ENCODE measurements around the gene MPV17L2. TPM values are rescaled to one million over a fixed set of nuclear protein-coding genes. Genes with fewer than 3 reads are reported as not detected.

Gene MPV17L2
- total and polyA plus RNA-seq, 2 experiments from 2014 or later: 38.7 to 81.3 TPM

DNA sequence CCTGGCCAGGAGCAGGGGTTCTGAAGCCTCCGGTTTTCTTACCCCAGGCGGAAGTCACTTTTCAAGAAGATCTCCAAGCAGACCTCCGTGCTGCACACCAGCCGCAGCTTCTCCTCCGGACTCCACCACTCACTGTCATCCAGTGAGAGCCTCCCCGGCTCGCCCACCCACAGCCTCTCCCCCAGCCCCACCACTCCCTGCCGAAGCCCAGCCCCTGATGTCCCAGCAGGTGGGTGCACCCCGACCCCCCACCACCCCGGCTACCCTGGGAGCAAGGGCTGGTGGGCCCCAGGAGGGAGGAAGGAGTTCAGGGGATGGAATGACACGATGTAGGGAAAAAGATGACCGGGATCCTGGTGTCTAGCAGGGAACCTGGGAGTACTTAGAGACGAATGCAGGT is 45.6 kb upstream of the MPV17L2 start (continued):
- TF ChIP-seq, protein P1, sequence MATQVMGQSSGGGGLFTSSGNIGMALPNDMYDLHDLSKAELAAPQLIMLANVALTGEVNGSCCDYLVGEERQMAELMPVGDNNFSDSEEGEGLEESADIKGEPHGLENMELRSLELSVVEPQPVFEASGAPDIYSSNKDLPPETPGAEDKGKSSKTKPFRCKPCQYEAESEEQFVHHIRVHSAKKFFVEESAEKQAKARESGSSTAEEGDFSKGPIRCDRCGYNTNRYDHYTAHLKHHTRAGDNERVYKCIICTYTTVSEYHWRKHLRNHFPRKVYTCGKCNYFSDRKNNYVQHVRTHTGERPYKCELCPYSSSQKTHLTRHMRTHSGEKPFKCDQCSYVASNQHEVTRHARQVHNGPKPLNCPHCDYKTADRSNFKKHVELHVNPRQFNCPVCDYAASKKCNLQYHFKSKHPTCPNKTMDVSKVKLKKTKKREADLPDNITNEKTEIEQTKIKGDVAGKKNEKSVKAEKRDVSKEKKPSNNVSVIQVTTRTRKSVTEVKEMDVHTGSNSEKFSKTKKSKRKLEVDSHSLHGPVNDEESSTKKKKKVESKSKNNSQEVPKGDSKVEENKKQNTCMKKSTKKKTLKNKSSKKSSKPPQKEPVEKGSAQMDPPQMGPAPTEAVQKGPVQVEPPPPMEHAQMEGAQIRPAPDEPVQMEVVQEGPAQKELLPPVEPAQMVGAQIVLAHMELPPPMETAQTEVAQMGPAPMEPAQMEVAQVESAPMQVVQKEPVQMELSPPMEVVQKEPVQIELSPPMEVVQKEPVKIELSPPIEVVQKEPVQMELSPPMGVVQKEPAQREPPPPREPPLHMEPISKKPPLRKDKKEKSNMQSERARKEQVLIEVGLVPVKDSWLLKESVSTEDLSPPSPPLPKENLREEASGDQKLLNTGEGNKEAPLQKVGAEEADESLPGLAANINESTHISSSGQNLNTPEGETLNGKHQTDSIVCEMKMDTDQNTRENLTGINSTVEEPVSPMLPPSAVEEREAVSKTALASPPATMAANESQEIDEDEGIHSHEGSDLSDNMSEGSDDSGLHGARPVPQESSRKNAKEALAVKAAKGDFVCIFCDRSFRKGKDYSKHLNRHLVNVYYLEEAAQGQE (IDR thresholded peaks at IDR 0.05; ENCODE audit: unreplicated experiment): no peak
- TF ChIP-seq ZNF331 (CRISPR knock-in tag; IDR thresholded peaks at IDR 0.05; ENCODE audit: low read depth): no peak
- TF ChIP-seq EZH2phosphoT487 (IDR thresholded peaks at IDR 0.05; ENCODE audit: unreplicated experiment): no peak
- no peak for TF ChIP-seq NANOG (IDR thresholded peaks at IDR 0.05; ENCODE audit: borderline replicate concordance)
- TF ChIP-seq CREB1 (CRISPR knock-in tag; IDR thresholded peaks at IDR 0.05; ENCODE audit: low read depth): no peak
- no peak for TF ChIP-seq EZH2 (IDR thresholded peaks at IDR 0.05; ENCODE audit: low read depth, unreplicated experiment)
- no peak for TF ChIP-seq ZNF114 (CRISPR knock-in tag; IDR thresholded peaks at IDR 0.05)

DNA sequence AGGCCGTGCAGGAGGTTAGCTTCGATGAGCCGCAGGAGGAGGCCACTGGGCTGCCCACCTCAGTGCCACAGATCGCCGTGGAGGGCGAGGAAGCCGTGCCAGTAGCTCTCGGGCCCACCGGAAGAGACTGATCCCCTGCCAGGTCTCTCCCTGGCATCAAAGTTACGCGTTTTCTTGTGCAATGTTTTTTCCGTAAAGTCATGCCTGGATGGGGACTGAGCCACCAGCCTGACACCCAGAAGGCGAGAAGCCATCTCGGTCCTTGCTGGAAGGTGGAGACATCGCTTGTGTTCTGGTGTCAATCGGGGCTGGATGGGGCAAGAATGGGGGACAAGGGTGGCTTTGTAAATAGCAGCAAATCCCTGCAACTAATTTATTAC is 43.4 kb upstream of the MPV17L2 start:
- Mint-ChIP-seq H3K36me3 (ENCODE audit: low read depth) (peaks cover 15% of the 10 kb centered on the region), H3K27me3 (ENCODE audit: insufficient read depth, low read depth, poor library complexity) (peaks cover 2% of the 10 kb centered on the region), H3K9me3 (no peaks in the 10 kb centered on the region), H3K4me3 (no peak overlapping the region), H3K4me1 (peaks cover 13% of the 10 kb centered on the region), H3K27ac (no peak overlapping the region)
- Histone ChIP-seq H3K36me3 (ENCODE audit: insufficient read depth) (no peaks in the 10 kb centered on the region), H3K4me3 (no peak overlapping the region), H3K4me1 (ENCODE audit: insufficient read depth) (peaks cover 5% of the 10 kb centered on the region; the same call in 1 of the 2 replicates), H3K27ac (ENCODE audit: low read depth) (no peak overlapping the region), H3F3A (replicated peaks; ENCODE audit: low read depth) (peaks cover 12% of the 10 kb centered on the region; the same call in 1 of the 2 replicates), H3K9me2 (ENCODE audit: insufficient read depth) (no peaks in the 10 kb centered on the region), H4K20me1 (replicated peaks; ENCODE audit: insufficient read depth) (peaks cover under 1% of the 10 kb centered on the region), H3K27me3 (ENCODE audit: insufficient read depth) (no peaks in the 10 kb centered on the region), H2AFZ (no peak overlapping the region), H3K4me2 (no peak overlapping the region), H3K79me2 (replicated peaks; ENCODE audit: insufficient read depth) (peaks cover 5% of the 10 kb centered on the region)
- DNase-seq (ENCODE audit: low spot score) (no peak), ATAC-seq (no peak)
- TF ChIP-seq, protein P2, sequence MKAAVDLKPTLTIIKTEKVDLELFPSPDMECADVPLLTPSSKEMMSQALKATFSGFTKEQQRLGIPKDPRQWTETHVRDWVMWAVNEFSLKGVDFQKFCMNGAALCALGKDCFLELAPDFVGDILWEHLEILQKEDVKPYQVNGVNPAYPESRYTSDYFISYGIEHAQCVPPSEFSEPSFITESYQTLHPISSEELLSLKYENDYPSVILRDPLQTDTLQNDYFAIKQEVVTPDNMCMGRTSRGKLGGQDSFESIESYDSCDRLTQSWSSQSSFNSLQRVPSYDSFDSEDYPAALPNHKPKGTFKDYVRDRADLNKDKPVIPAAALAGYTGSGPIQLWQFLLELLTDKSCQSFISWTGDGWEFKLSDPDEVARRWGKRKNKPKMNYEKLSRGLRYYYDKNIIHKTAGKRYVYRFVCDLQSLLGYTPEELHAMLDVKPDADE (IDR thresholded peaks at IDR 0.05): no peak
- TF ChIP-seq, protein P3, sequence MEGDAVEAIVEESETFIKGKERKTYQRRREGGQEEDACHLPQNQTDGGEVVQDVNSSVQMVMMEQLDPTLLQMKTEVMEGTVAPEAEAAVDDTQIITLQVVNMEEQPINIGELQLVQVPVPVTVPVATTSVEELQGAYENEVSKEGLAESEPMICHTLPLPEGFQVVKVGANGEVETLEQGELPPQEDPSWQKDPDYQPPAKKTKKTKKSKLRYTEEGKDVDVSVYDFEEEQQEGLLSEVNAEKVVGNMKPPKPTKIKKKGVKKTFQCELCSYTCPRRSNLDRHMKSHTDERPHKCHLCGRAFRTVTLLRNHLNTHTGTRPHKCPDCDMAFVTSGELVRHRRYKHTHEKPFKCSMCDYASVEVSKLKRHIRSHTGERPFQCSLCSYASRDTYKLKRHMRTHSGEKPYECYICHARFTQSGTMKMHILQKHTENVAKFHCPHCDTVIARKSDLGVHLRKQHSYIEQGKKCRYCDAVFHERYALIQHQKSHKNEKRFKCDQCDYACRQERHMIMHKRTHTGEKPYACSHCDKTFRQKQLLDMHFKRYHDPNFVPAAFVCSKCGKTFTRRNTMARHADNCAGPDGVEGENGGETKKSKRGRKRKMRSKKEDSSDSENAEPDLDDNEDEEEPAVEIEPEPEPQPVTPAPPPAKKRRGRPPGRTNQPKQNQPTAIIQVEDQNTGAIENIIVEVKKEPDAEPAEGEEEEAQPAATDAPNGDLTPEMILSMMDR (conservative IDR thresholded peaks at IDR 0.05; ENCODE audit: low read depth in 2 of 2): no peak
- TF ChIP-seq ZNF114 (CRISPR knock-in tag; IDR thresholded peaks at IDR 0.05): no peak
- TF ChIP-seq, protein P1 (IDR thresholded peaks at IDR 0.05; ENCODE audit: unreplicated experiment): no peak
- no peak for TF ChIP-seq ZNF331 (CRISPR knock-in tag; IDR thresholded peaks at IDR 0.05; ENCODE audit: low read depth)
- no peak for TF ChIP-seq JUNB (IDR thresholded peaks at IDR 0.05; ENCODE audit: unreplicated experiment)
- no peak for TF ChIP-seq NANOG (IDR thresholded peaks at IDR 0.05; ENCODE audit: borderline replicate concordance)
- TF ChIP-seq EZH2phosphoT487 (IDR thresholded peaks at IDR 0.05; ENCODE audit: unreplicated experiment): no peak
- TF ChIP-seq POLR2AphosphoS5 (IDR thresholded peaks at IDR 0.05; ENCODE audit: low read depth): no peak

Measured in GM23338 (cell line).